GM12875 (cell line): ENCODE measurements around the gene MBD2.

ENCODE experiments used
- H3K4me3 ChIP-seq: one replicate; pipeline ENCODE4 v1.5.1; 2011; ENCODE audit warnings: low read depth, low read length, control low read depth
- TF ChIP-seq, protein P1 (sequence below): IDR thresholded peaks from 2 replicates; pipeline ENCODE4 v1.5.1; 2011; ENCODE audit warnings: low read depth, mild to moderate bottlenecking, control low read depth, inconsistent platforms, low read length, moderate library complexity, borderline replicate concordance; ENCODE audit not compliant: insufficient read depth

Gene MBD2

GRCh38 chr18:54140641-54141040 is 83.8 kb downstream of the MBD2 start:
- TF ChIP-seq, protein P1, sequence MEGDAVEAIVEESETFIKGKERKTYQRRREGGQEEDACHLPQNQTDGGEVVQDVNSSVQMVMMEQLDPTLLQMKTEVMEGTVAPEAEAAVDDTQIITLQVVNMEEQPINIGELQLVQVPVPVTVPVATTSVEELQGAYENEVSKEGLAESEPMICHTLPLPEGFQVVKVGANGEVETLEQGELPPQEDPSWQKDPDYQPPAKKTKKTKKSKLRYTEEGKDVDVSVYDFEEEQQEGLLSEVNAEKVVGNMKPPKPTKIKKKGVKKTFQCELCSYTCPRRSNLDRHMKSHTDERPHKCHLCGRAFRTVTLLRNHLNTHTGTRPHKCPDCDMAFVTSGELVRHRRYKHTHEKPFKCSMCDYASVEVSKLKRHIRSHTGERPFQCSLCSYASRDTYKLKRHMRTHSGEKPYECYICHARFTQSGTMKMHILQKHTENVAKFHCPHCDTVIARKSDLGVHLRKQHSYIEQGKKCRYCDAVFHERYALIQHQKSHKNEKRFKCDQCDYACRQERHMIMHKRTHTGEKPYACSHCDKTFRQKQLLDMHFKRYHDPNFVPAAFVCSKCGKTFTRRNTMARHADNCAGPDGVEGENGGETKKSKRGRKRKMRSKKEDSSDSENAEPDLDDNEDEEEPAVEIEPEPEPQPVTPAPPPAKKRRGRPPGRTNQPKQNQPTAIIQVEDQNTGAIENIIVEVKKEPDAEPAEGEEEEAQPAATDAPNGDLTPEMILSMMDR = no peak
- no peak overlapping the region for H3K4me3 ChIP-seq

DNA sequence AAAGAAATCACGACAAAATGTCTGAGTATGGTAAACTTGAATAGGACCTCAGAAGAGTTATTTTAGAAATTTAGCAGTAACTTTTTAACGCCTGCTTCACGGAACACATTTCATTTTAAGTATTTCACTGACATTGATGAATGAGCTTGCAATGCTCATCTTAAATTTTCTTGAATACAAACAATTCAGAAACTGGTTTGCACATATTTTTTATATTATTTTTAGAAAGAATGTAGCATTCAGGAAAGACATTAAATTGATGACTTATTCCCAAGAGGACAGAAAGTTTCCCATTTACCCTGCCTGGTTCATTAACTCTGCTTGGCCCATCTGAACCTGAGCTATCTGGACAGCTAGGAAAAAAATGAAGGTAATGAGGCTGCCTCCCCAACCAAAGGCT is 89.3 kb downstream of the MBD2 start:
- TF ChIP-seq, protein P1 = no peak
- no peak overlapping the region for H3K4me3 ChIP-seq

GRCh38 chr18:54134053-54134452 is 90.4 kb downstream of the MBD2 start:
- TF ChIP-seq, protein P1 = no peak

GRCh38 chr18:54130631-54131030 is 93.8 kb downstream of the MBD2 start:
- TF ChIP-seq, protein P1 = no peak
- no peak overlapping the region for H3K4me3 ChIP-seq

More at GRCh38 chr18:54134053-54134452, 90.4 kb downstream of the MBD2 start:
- no peak overlapping the region for H3K4me3 ChIP-seq

DNA sequence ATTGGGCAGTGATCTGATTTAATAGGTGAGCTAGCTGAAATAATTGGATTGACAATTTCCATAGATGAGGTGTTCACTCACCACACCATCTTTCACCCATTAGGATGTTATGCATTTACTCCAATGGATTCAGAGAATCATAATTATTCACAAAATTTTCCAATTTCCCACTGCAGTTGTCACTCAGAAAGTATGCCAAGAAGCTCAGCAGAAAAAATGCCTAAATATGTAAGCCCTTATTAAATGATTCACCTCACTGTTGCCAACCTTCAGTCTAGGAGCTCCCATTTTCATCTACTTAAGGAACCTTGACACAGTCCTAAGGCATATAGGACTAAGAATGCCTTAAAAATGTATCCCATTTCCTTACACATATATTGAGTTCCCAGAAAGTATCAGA is 94.3 kb downstream of the MBD2 start:
- TF ChIP-seq, protein P1 = no peak
- no peak overlapping the region for H3K4me3 ChIP-seq

DNA sequence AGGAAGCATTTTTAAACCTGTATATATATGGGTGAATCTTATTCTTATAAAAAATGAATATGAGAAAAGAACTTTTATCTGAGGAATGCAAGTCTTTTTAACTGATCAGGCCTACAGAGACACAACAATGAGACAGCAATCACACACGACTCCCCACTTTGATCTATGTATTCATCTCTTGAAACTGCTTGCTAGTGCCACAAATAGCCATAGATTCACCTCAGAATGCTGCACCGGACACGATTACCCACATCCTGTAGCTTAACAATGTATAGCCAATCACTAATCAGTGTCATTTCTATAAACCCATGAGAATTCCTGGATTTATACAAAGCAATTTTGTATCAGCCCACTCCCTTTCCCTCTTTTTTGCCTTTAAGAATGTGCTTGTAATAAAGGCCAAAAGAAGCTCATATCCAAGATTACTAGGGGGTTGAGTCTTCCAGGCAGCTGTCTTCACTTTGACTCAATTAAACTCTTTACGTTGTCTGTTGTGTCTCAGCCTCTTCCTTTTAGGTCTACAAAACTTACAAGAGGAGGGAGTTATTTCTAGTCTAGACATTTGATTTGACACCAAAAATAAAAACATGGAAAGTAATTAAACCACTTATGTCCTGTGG is 94.9 kb downstream of the MBD2 start:
- TF ChIP-seq, protein P1 = no peak
- H3K4me3 ChIP-seq = no peak overlapping the region

GRCh38 chr18:54127759-54128378 is 96.6 kb downstream of the MBD2 start:
- no peak overlapping the region for H3K4me3 ChIP-seq
- TF ChIP-seq, protein P1 = peak; percentile 57
